Endothelial cell of umbilical vein (primary cell): Measurements from ENCODE around the gene CCDC170.

ENCODE experiments used
- CTCF ChIP-seq, 2 donors: IDR thresholded peaks; 1 replicate in 1 of 2; 2 replicates in 1 of 2; pipeline ENCODE4 v1.5.1; 2011; ENCODE audit warnings: low read length in 2 of 2, mild to moderate bottlenecking in 2 of 2, moderate library complexity in 2 of 2, control low read depth in 1 of 2, inconsistent platforms in 1 of 2, low read depth in 1 of 2; ENCODE audit not compliant: insufficient read depth in 1 of 2; ENCODE audit errors: extremely low read depth in 1 of 2
- EZH2 ChIP-seq: IDR thresholded peaks from 2 replicates; pipeline ENCODE4 v1.6.1; 2012; ENCODE audit warnings: borderline replicate concordance, low read depth, mild to moderate bottlenecking, moderate library complexity, low read length, inconsistent platforms; ENCODE audit not compliant: severe bottlenecking
- MAX ChIP-seq: IDR thresholded peaks from 2 replicates; pipeline ENCODE4 v1.6.1; 2011; ENCODE audit not compliant: insufficient read depth, insufficient read length
- POLR2A ChIP-seq: IDR thresholded peaks from 2 replicates; pipeline ENCODE4 v1.6.1; 2012; ENCODE audit warnings: low read depth, mild to moderate bottlenecking, control low read depth, low read length
- POLR2AphosphoS5 ChIP-seq: IDR thresholded peaks from 2 replicates; pipeline ENCODE4 v1.6.1; 2012; ENCODE audit warnings: low read depth, mild to moderate bottlenecking, control low read depth, low read length, moderate library complexity; ENCODE audit not compliant: insufficient read depth

GRCh38 chr6:151477726-151478125, 16.1 kb upstream of the CCDC170 start:
- no peak for TF ChIP-seq POLR2A
- no peak for TF ChIP-seq CTCF (IDR thresholded peaks at IDR 0.05; ENCODE audit: extremely low read depth in 1 of 2, insufficient read depth in 1 of 2, low read depth in 1 of 2, low read length in 2 of 2)
- no peak for TF ChIP-seq MAX
- TF ChIP-seq POLR2AphosphoS5 = no peak
- no peak for TF ChIP-seq EZH2
